Nephron (organoid): ENCODE data around the gene TUBGCP6.

Source experiments
- H3K27ac Mint-ChIP-seq, 3 experiments: 2 replicates each; pipeline ENCODE4 v1.8.0; 2020; ENCODE audit warnings: mixed read lengths in 3 of 3, mild to moderate bottlenecking in 2 of 3, moderate library complexity in 1 of 3
- H3K27me3 Mint-ChIP-seq: 2 replicates; pipeline ENCODE4 v1.8.0; 2021; ENCODE audit warnings: low read depth, mild to moderate bottlenecking, moderate library complexity, mixed read lengths
- H3K36me3 Mint-ChIP-seq: 2 replicates; pipeline ENCODE4 v1.8.0; 2020; ENCODE audit warnings: low read depth, mixed read lengths
- H3K4me1 Mint-ChIP-seq: 2 replicates; pipeline ENCODE4 v1.8.0; 2020; ENCODE audit warnings: mixed read lengths
- H3K4me3 Mint-ChIP-seq, 3 experiments: 2 replicates each; pipeline ENCODE4 v1.8.0; 2020; ENCODE audit warnings: mild to moderate bottlenecking in 3 of 3, mixed read lengths in 3 of 3, moderate library complexity in 2 of 3
- H3K9me3 Mint-ChIP-seq: 2 replicates; pipeline ENCODE4 v1.8.0; 2020; ENCODE audit warnings: mixed read lengths
- TF ChIP-seq, protein P1 (sequence below), 3 experiments: fragments of 200-600 bp; sonication (generic); IDR thresholded peaks; one replicate each; pipeline ENCODE4 v1.5.0; 2021; ENCODE audit warnings: antibody characterized with exemption in 3 of 3; ENCODE audit not compliant: unreplicated experiment in 3 of 3

TUBGCP6 gene

DNA sequence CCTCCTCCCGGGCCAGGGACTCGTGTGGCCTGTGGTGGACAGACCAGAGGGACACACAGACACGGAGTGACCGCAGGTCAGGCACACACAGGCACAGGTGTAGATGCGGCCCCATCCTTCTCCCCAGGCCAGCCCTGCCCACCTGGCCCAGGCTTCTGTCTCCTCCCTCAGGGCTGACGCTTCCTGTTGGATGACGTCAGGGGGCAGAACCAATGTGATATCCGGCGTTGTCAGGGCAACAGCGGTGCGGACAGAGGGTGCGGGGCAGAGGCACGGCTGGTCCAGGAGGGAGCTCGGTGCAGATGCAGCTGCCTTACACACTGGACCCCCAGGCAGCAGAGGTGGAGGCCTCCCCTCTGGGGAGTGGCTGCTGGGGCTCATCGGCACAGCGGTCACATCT, 2.9 kb upstream of the TUBGCP6 start:
- H3K36me3 Mint-ChIP-seq: no peaks in the 10 kb centered on the region
- peaks cover 5% of the 10 kb centered on the region for H3K4me1 Mint-ChIP-seq
- H3K4me3 Mint-ChIP-seq: peak overlapping the region; percentile 71 to 76 (median 74)
- peak overlapping the region in 1 of 3 experiments; percentile 45 for H3K27ac Mint-ChIP-seq
- H3K27me3 Mint-ChIP-seq: no peaks in the 10 kb centered on the region
- no peaks in the 10 kb centered on the region for H3K9me3 Mint-ChIP-seq
- TF ChIP-seq, protein P1, sequence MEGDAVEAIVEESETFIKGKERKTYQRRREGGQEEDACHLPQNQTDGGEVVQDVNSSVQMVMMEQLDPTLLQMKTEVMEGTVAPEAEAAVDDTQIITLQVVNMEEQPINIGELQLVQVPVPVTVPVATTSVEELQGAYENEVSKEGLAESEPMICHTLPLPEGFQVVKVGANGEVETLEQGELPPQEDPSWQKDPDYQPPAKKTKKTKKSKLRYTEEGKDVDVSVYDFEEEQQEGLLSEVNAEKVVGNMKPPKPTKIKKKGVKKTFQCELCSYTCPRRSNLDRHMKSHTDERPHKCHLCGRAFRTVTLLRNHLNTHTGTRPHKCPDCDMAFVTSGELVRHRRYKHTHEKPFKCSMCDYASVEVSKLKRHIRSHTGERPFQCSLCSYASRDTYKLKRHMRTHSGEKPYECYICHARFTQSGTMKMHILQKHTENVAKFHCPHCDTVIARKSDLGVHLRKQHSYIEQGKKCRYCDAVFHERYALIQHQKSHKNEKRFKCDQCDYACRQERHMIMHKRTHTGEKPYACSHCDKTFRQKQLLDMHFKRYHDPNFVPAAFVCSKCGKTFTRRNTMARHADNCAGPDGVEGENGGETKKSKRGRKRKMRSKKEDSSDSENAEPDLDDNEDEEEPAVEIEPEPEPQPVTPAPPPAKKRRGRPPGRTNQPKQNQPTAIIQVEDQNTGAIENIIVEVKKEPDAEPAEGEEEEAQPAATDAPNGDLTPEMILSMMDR (IDR thresholded peaks at IDR 0.05; ENCODE audit: unreplicated experiment in 3 of 3): no peak

DNA sequence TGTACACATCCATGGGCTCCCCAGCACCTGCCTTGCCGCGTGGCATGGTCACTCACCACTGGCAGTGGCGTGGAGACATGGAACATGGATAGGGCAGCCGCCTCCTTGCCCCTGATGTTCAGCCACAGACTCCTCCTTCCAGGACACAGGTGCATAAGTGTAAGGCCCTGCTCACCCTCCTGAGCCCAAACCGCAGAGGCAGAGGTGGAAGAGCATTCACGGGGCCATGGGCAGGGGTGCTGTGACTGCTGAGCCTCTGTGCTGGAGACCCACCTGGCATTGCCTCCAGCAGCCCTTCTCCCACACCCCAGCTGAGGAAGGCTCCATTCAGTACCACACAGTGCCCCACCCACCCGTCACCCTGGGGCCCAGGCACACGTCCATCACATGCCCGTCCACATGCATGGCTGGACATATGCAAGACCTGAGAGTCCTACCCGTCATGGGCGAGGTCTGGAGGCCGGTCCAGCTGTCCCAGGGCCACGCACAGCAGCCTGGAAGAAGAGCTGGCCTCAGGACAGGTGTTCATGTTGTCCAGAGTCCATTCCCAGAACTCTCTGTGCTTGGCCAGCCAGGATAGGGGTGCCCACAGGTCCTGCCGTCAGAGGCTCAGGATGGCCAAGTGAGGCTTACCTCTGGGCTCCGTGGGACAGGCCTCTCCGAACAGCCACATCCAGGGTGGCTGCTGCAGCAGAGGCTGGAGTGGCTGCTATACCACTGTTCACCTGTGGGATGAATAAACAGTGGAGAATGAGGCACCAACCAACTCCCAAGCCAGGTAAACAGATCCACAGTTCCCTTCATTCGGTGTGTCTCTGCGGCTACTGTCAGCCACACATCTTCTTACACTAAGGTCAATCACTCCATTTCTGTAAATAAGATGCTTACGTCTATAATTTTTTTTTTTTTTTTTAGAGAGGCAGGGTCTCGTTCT, 1.7 kb upstream of the TUBGCP6 start:
- peaks cover 15% of the 10 kb centered on the region for H3K4me1 Mint-ChIP-seq
- H3K4me3 Mint-ChIP-seq: peak overlapping the region; percentile 76 to 97 (median 81)
- TF ChIP-seq, protein P1 (IDR thresholded peaks at IDR 0.05; ENCODE audit: unreplicated experiment in 3 of 3): no peak
- H3K36me3 Mint-ChIP-seq: no peaks in the 10 kb centered on the region
- no peaks in the 10 kb centered on the region for H3K9me3 Mint-ChIP-seq
- no peaks in the 10 kb centered on the region for H3K27me3 Mint-ChIP-seq
- no peak overlapping the region for H3K27ac Mint-ChIP-seq

DNA sequence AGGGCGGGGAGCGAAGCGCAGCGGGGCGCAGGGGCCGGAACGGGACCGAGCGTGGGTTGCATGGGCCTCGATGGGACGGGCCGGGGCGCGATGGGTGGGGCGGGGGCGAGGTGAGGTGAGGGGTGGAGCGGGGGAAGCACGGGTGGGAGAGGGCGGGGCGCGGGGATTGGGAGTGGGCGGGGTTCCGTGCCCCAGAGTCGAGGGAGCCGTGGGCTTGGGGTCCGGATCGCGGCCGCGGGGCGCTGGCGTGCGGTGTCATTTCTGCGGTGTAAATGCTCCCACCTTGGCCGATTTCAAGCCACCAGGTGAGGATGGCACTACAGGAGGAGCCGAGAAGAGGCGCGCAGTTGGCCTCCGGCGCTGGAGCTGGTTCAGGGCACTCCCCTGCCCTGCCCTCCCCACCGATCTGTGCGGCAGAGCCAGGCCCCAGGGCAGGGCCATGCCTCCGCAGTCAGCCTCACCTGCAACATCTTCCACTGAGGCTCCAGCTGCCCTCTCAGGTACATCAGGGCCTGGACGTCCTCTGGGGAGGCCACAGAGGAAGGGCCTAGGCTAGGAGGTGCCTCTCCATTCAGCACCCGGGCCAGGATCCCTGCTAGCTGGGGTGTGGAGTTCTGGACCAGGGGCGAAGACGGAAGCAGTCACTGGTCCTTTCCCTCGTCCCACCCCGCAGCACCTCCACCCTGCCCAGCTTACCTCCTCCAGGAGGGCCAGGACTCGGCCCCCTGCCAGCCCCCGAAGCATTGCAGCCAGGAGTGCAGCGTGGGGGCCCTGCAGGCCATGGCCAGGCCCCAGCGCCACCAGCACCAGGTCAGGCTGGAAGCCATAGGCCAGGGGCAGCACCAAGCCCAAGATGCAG, 620 bp upstream of the TUBGCP6 start:
- H3K9me3 Mint-ChIP-seq: no peaks in the 10 kb centered on the region
- peak overlapping the region; percentile 97 to 100 (median 99) for H3K4me3 Mint-ChIP-seq
- H3K27me3 Mint-ChIP-seq: no peaks in the 10 kb centered on the region
- H3K4me1 Mint-ChIP-seq: peaks cover 23% of the 10 kb centered on the region
- TF ChIP-seq, protein P1 (IDR thresholded peaks at IDR 0.05; ENCODE audit: unreplicated experiment in 3 of 3): no peak
- H3K27ac Mint-ChIP-seq: peak overlapping the region; percentile 91 to 96 (median 95)
- no peaks in the 10 kb centered on the region for H3K36me3 Mint-ChIP-seq

DNA sequence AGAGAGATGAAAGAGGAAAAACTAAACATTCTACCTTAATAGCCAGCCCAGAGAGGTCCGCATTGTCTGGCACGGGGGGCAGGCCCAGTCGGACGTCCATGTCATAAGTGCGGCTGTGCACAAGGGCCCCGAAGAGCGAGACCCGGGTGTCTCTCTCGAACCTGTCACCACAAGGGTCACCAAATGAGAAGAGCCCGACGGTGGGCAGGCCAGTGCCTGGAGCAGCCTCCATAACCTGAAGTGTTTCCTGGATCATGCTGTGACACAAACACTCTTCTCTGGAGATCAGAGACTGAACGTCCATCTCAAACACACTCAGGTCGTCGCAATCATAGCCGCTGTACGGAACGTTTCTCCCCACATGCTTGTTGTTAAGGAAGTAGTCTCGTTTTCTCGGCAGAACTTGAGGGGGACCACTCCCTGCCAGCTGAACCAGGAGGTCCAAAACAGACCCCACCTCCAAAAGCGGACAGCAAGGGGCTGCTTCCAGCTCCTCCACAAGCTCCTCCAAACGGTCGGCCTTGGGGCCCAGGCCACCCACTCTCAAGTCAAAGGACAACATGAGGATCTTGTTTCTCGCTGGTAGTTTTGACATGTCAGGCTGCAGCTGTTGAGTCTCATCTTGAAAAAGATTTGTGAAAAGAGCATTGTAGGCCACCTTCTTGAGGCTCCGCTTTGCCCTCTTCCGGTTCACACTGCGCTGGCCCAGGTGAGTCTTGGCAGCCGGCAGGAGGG, 971 bp downstream of the TUBGCP6 start:
- TF ChIP-seq, protein P1 (IDR thresholded peaks at IDR 0.05; ENCODE audit: unreplicated experiment in 3 of 3): no peak
- H3K27ac Mint-ChIP-seq: peak overlapping the region; percentile 91 to 96 (median 95)
- no peaks in the 10 kb centered on the region for H3K27me3 Mint-ChIP-seq
- peaks cover 23% of the 10 kb centered on the region for H3K4me1 Mint-ChIP-seq
- no peaks in the 10 kb centered on the region for H3K9me3 Mint-ChIP-seq
- H3K4me3 Mint-ChIP-seq: peak overlapping the region; percentile 97 to 100 (median 99)
- no peaks in the 10 kb centered on the region for H3K36me3 Mint-ChIP-seq

DNA sequence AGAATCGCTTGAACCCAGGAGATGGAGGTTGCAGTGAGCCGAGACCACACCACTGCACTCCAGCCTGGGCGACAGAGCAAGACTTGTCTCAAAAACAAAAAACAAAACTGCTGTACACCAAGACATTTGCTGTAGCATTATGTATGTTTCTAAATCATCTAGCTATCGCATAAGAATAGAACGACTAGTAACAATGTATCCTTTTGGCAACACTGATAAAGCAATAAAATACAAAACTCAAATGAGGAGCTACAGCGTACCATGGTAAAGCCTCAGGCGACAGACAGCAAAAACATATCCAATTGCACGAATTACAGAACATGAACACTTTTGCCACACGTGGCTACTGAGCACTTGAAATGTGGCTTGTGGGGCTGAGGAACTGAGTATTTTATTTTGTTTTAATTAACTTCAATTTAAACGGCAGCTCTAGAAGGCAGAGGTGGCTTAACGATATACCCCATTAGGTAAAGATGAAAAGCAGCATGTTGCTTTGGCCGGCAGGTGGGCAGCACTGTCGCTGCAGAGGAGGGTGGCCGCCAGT, 2.3 kb downstream of the TUBGCP6 start:
- peak overlapping the region; percentile 97 to 100 (median 99) for H3K4me3 Mint-ChIP-seq
- TF ChIP-seq, protein P1 (IDR thresholded peaks at IDR 0.05; ENCODE audit: unreplicated experiment in 3 of 3): no peak
- H3K36me3 Mint-ChIP-seq: no peaks in the 10 kb centered on the region

More for the DNA sequence above, 2.3 kb downstream of the TUBGCP6 start:
- Mint-ChIP-seq H3K27me3 (no peaks in the 10 kb centered on the region), H3K9me3 (no peaks in the 10 kb centered on the region), H3K27ac (peak overlapping the region; percentile 49 to 81 (median 66)), H3K4me1 (peaks cover 24% of the 10 kb centered on the region)
